HepG2 (cell line): Measurements from ENCODE around the gene NRG3. TPM values are rescaled to one million over a fixed set of nuclear protein-coding genes. Genes with fewer than 3 reads are reported as not detected.

ENCODE experiments used
- ATAC-seq: fragments of 200-7000 bp; cut with Tn5 transposase; 3 replicates; pipeline ENCODE4 v1.9.1; 2020; ENCODE audit warnings: mild to moderate bottlenecking, moderate library complexity
- BruUV-seq: library from RNA; stranded (reverse); fragments of 400-500 nt; replicated peaks from 2 replicates; lab custom pipeline; 2021; lab: Mats Ljungman, UMichigan
- CTCF ChIA-PET: fragments of 300-600 bp; formaldehyde crosslinking; extraction: SDS; loops from one replicate; lab custom pipeline; 2021; ENCODE audit warnings: low total read pairs, inconsistent platforms, low intra/inter-chr PET ratio; lab: Yijun Ruan, JAX
- POLR2A ChIA-PET: fragments of 350-600 bp; sonication (Branson Sonifier 250); formaldehyde crosslinking; loops from one replicate; lab custom pipeline; 2020; ENCODE audit warnings: antibody characterized with exemption, inconsistent platforms; lab: Yijun Ruan, JAX
- DNase-seq: peaks from one replicate; pipeline ENCODE4 v3.0.0-alpha.2; 2015; ENCODE audit warnings: low spot score
- FAIRE-seq: peaks from 3 replicates; lab custom pipeline; 2011; peaks lifted over from hg19 to GRCh38; lab: Jason Lieb, UNC
- H2AFZ ChIP-seq: one replicate; pipeline ENCODE4 v1.6.1; 2011; ENCODE audit warnings: low read length, inconsistent platforms
- H3K27ac ChIP-seq: fragments of 300-600 bp; 3 replicates; pipeline ENCODE4 v1.8.0; 2011; ENCODE audit warnings: mixed run types, mild to moderate bottlenecking, mixed read lengths, low read length, inconsistent platforms; ENCODE audit not compliant: insufficient read depth; ENCODE audit errors: extremely low read length
- H3K27me3 ChIP-seq, 2 experiments: fragments of 200-600 bp in 1 of 2; 2 replicates in 1 of 2; 3 replicates in 1 of 2; pipeline versions ENCODE4 v1.6.0 to v1.8.0; 2011; ENCODE audit warnings: low read length in 2 of 2, mild to moderate bottlenecking in 2 of 2, moderate library complexity in 2 of 2, inconsistent platforms in 1 of 2; ENCODE audit not compliant: insufficient read depth in 2 of 2, control insufficient read depth in 1 of 2
- H3K36me3 ChIP-seq, 2 experiments: fragments of 200-600 bp in 1 of 2; replicated peaks in 1 of 2; 2 replicates in 1 of 2; 3 replicates in 1 of 2; pipeline versions ENCODE4 v1.5.1 to v1.8.0; 2011; ENCODE audit warnings: low read length in 2 of 2, inconsistent platforms in 1 of 2; ENCODE audit not compliant: insufficient read depth in 2 of 2, control insufficient read depth in 1 of 2
- H3K4me1 ChIP-seq: 2 replicates; pipeline ENCODE4 v1.5.1; 2012; ENCODE audit warnings: low read length, inconsistent platforms; ENCODE audit not compliant: insufficient read depth
- H3K4me2 ChIP-seq: 2 replicates; pipeline ENCODE4 v1.6.0; 2011; ENCODE audit warnings: low read depth, low read length, inconsistent platforms
- H3K4me3 ChIP-seq, 3 experiments: fragments of 200-600 bp in 1 of 3; sonication (generic), shearing (Covaris generic) in 1 of 3; replicated peaks in 1 of 3; 2 replicates each; pipeline ENCODE4 v1.5.1; 2011 to 2016; ENCODE audit warnings: low read length in 3 of 3, inconsistent platforms in 2 of 3, low read depth in 2 of 3, mild to moderate bottlenecking in 2 of 3, control low read depth in 1 of 3, mixed read lengths in 1 of 3; ENCODE audit not compliant: insufficient read depth in 1 of 3
- H3K79me2 ChIP-seq: one replicate; pipeline ENCODE4 v1.6.1; 2011; ENCODE audit warnings: low read length, inconsistent platforms; ENCODE audit not compliant: insufficient read depth
- H3K9ac ChIP-seq: 2 replicates; pipeline ENCODE4 v1.6.0; 2011; ENCODE audit warnings: mild to moderate bottlenecking, low read depth, low read length, inconsistent platforms; ENCODE audit not compliant: insufficient read depth
- H3K9me3 ChIP-seq: 2 replicates; pipeline ENCODE4 v1.5.1; 2012; ENCODE audit warnings: mild to moderate bottlenecking, low read length
- H4K20me1 ChIP-seq: 2 replicates; pipeline ENCODE4 v1.6.0; 2011; ENCODE audit warnings: inconsistent platforms, mild to moderate bottlenecking, low read length, moderate library complexity; ENCODE audit not compliant: insufficient read depth
- FUBP1 ChIP-seq: sonication (generic); formaldehyde crosslinking; IDR thresholded peaks from 2 replicates; pipeline ENCODE4 v1.5.1; 2020; ENCODE audit warnings: missing genetic modification reagents, mild to moderate bottlenecking, borderline replicate concordance
- HMG20A ChIP-seq: IDR thresholded peaks from 2 replicates; pipeline ENCODE4 v1.6.1; 2016; ENCODE audit warnings: borderline replicate concordance
- JDP2 ChIP-seq: sonication (generic); formaldehyde crosslinking; IDR thresholded peaks from 2 replicates; pipeline ENCODE4 v1.8.1; 2022; ENCODE audit warnings: missing genetic modification reagents, borderline replicate concordance
- MAFG ChIP-seq: sonication (generic); formaldehyde crosslinking; IDR thresholded peaks from 2 replicates; pipeline ENCODE4 v1.5.1; 2020; ENCODE audit warnings: mild to moderate bottlenecking, missing genetic modification reagents
- MBD4 ChIP-seq: IDR thresholded peaks from 2 replicates; pipeline ENCODE4 v1.6.1; 2012; ENCODE audit warnings: low read length, inconsistent platforms, borderline replicate concordance
- PLSCR1 ChIP-seq: sonication (generic); formaldehyde crosslinking; IDR thresholded peaks from 2 replicates; pipeline ENCODE4 v1.5.0; 2020; ENCODE audit warnings: missing genetic modification reagents, mild to moderate bottlenecking, borderline replicate concordance
- RAD51 ChIP-seq: fragments of 450-650 bp; IDR thresholded peaks from 2 replicates; pipeline ENCODE4 v1.6.1; 2016; ENCODE audit warnings: borderline replicate concordance
- SNAPC4 ChIP-seq: sonication (generic); formaldehyde crosslinking; IDR thresholded peaks from 2 replicates; pipeline ENCODE4 v1.4.0; 2020; ENCODE audit warnings: mild to moderate bottlenecking, missing genetic modification reagents
- SPEN ChIP-seq: sonication (generic); formaldehyde crosslinking; IDR thresholded peaks from 2 replicates; pipeline ENCODE4 v1.5.1; 2020; ENCODE audit warnings: low read depth, mild to moderate bottlenecking, missing genetic modification reagents
- TBL1XR1 ChIP-seq: fragments of 150-350 bp; IDR thresholded peaks from 2 replicates; pipeline ENCODE4 v1.6.1; 2014; ENCODE audit warnings: borderline replicate concordance, low read length; ENCODE audit not compliant: partially characterized antibody
- TGIF2 ChIP-seq: IDR thresholded peaks from 2 replicates; pipeline ENCODE4 v1.6.1; 2016; ENCODE audit warnings: control low read depth, missing compliant biosample characterization
- ZNF572 ChIP-seq: sonication (generic); formaldehyde crosslinking; IDR thresholded peaks from 2 replicates; pipeline ENCODE4 v1.5.1; 2020; ENCODE audit warnings: mild to moderate bottlenecking, missing genetic modification reagents
- ZNF7 ChIP-seq: IDR thresholded peaks from 2 replicates; pipeline ENCODE4 v1.6.1; 2016; ENCODE audit warnings: missing biosample characterization, missing genetic modification reagents
- WGBS: methylation state at CpG from one replicate; pipeline ENCODE4 v1.1.6; 2017; ENCODE audit warnings: low lambda C conversion rate; 5-methylcytosine and 5-hydroxymethylcytosine counted together
- in situ Hi-C: cut with HindIII; loops from 2 replicates; pipeline ENCODE4 v1.10.0; 2017; ENCODE audit warnings: low pct_unique_long_range_greater_than_20kb; ENCODE audit not compliant: extremely low pct_ligation_motif_present
- intact Hi-C: fragments of 100-400 bp; cut with micrococcal nuclease; formaldehyde crosslinking; loops from one replicate; pipeline ENCODE4 v1.10.0; 2022; ENCODE audit not compliant: unreplicated experiment
- polyA plus RNA-seq, 8 experiments: library from polyadenylated mRNA; depleted of rRNA in 3 of 8; stranded (reverse) in 7 of 8; unstranded in 1 of 8; fragments of >200 nt; fragmentation: Illumina TruSeq in 4 of 8; extraction: Trizol in 4 of 8; gene quantifications; 2 replicates each; pipeline versions ENCODE4 v1.2.1 to v1.2.3, GENCODE V29; 2011 to 2016; ENCODE audit warnings: low read depth in 4 of 8, missing spikeins in 1 of 8, mixed read lengths in 1 of 8; ENCODE audit not compliant: insufficient read depth in 1 of 8
- total RNA-seq, 5 experiments: library from RNA; depleted of rRNA; stranded (reverse); fragments of >200 nt; fragmentation: Illumina TruSeq; extraction: Trizol; gene quantifications; 2 replicates each; pipeline ENCODE4 v1.2.3, GENCODE V29; 2016; ENCODE audit warnings: low read depth in 1 of 5

The NRG3 gene
- total and polyA plus RNA-seq, 2 of the 13 experiments (the other 11 are each of a cell fraction or from before 2014, with no cell fraction given): not detected

GRCh38 chr10:81884856-81885255 is 9.9 kb downstream of the NRG3 start (continued):
- TF ChIP-seq SNAPC4 (CRISPR knock-in tag): no peak
- TF ChIP-seq MAFG (CRISPR knock-in tag): no peak
- no peak for TF ChIP-seq ZNF7 (CRISPR knock-in tag)
- TF ChIP-seq SPEN: no peak
- no peak for TF ChIP-seq ZNF572 (CRISPR knock-in tag)
- no peak for TF ChIP-seq FUBP1 (CRISPR knock-in tag)

GRCh38 chr10:81885491-81885890 is 10.5 kb downstream of the NRG3 start:
- Histone ChIP-seq H3K36me3 (no peaks in the 10 kb centered on the region), H3K27me3 (no peaks in the 10 kb centered on the region), H3K27ac (no peak overlapping the region), H2AFZ (no peak overlapping the region), H3K9me3 (peaks cover 9% of the 10 kb centered on the region), H3K9ac (no peak overlapping the region), H4K20me1 (no peaks in the 10 kb centered on the region), H3K4me2 (no peak overlapping the region), H3K79me2 (no peaks in the 10 kb centered on the region), H3K4me1 (no peaks in the 10 kb centered on the region), H3K4me3 (no peak overlapping the region)
- FAIRE-seq (no peak), ATAC-seq (no peak), DNase-seq (no peak)
- ChIA-PET CTCF (no interaction called here), POLR2A (no interaction called here)
- BruUV-seq: no TSS peak
- WGBS: 0% methylated on average over 2 of the region's 2 CpGs
- intact Hi-C loops: no loop called here
- TF ChIP-seq TGIF2 (CRISPR knock-in tag): no peak
- TF ChIP-seq RAD51: peak; percentile 63; the same call in 1 of the 2 replicates
- no peak for TF ChIP-seq TBL1XR1
- no peak for TF ChIP-seq MBD4
- no peak for TF ChIP-seq PLSCR1 (CRISPR knock-in tag)
- TF ChIP-seq JDP2 (CRISPR knock-in tag): no peak
- TF ChIP-seq HMG20A (CRISPR knock-in tag): no peak
- in situ Hi-C loops: no loop called here
